OCI-LY7 (cell line): ENCODE data around the gene WDR35. TPM values are rescaled to one million over a fixed set of nuclear protein-coding genes. Genes with fewer than 3 reads are reported as not detected.
A peak's percentile ranks its signal among the peaks of the same experiment; 100 is the strongest.

Source experiments
- Bru-seq: library from RNA; stranded (reverse); fragments of 400-500 nt; gene quantifications from one replicate; lab custom pipeline; 2021; lab: Mats Ljungman, UMichigan
- BruChase-seq, 2 experiments: library from RNA; stranded (reverse); fragments of 400-500 nt; gene quantifications; one replicate each; lab custom pipeline; 2021; lab: Mats Ljungman, UMichigan
- BruUV-seq: library from RNA; stranded (reverse); fragments of 400-500 nt; replicated peaks from 2 replicates; lab custom pipeline; 2021; lab: Mats Ljungman, UMichigan
- CTCF ChIA-PET: fragments of 300-600 bp; sonication (Branson Sonifier 250); formaldehyde crosslinking; loops from one replicate; lab custom pipeline; 2022; ENCODE audit warnings: antibody characterized with exemption; ENCODE audit not compliant: unreplicated experiment; lab: Charles Lee
- POLR2A ChIA-PET: fragments of 300-600 bp; sonication (Branson Sonifier 250); formaldehyde crosslinking; loops from one replicate; lab custom pipeline; 2022; ENCODE audit warnings: antibody characterized with exemption; lab: Charles Lee
- DNase-seq: peaks from one replicate; pipeline ENCODE4 v3.0.0-alpha.2; 2015; ENCODE audit warnings: low spot score
- H2AFZ ChIP-seq: fragments of 200-600 bp; sonication (generic), shearing (Covaris generic); 2 replicates; pipeline ENCODE4 v1.6.1; 2014; ENCODE audit warnings: mild to moderate bottlenecking, antibody characterized with exemption, low read length, moderate library complexity
- H3K27ac ChIP-seq: fragments of 200-600 bp; sonication (generic); 2 replicates; pipeline ENCODE4 v1.5.1; 2014; ENCODE audit warnings: mixed run types, low read depth, mild to moderate bottlenecking, moderate library complexity, low read length, inconsistent platforms; ENCODE audit not compliant: poor library complexity, severe bottlenecking
- H3K36me3 ChIP-seq: fragments of 200-600 bp; sonication (generic); 2 replicates; pipeline ENCODE4 v1.6.1; 2014; ENCODE audit warnings: mild to moderate bottlenecking, antibody characterized with exemption, low read length, moderate library complexity, mixed read lengths; ENCODE audit not compliant: insufficient read depth
- H3K4me1 ChIP-seq: fragments of 200-600 bp; sonication (generic); 2 replicates; pipeline ENCODE4 v1.5.1; 2014; ENCODE audit warnings: mild to moderate bottlenecking, low read length; ENCODE audit not compliant: insufficient read depth, poor library complexity, severe bottlenecking
- H3K4me2 ChIP-seq: fragments of 200-600 bp; sonication (generic); 2 replicates; pipeline ENCODE4 v1.6.1; 2014; ENCODE audit warnings: mild to moderate bottlenecking, low read length
- H3K4me3 ChIP-seq: fragments of 200-600 bp; sonication (generic); 2 replicates; pipeline ENCODE4 v1.5.1; 2014; ENCODE audit warnings: mild to moderate bottlenecking, low read depth, low read length; ENCODE audit not compliant: poor library complexity, severe bottlenecking
- H3K79me2 ChIP-seq: fragments of 200-600 bp; sonication (generic); 2 replicates; pipeline ENCODE4 v1.6.1; 2016; ENCODE audit warnings: low read depth, mild to moderate bottlenecking, low read length, moderate library complexity, mixed read lengths; ENCODE audit not compliant: insufficient read depth
- H3K9me2 ChIP-seq: fragments of 200-600 bp; sonication (generic); 2 replicates; pipeline ENCODE4 v1.6.1; 2016; ENCODE audit warnings: mild to moderate bottlenecking, low read length, mixed read lengths; ENCODE audit not compliant: insufficient read depth
- H3K9me3 ChIP-seq: fragments of 200-600 bp; sonication (generic); 2 replicates; pipeline ENCODE4 v1.6.1; 2014; ENCODE audit warnings: mild to moderate bottlenecking, mixed run types, low read length, mixed read lengths
- H4K20me1 ChIP-seq: fragments of 200-600 bp; sonication (generic); 2 replicates; pipeline ENCODE4 v1.6.1; 2014; ENCODE audit warnings: mild to moderate bottlenecking, antibody characterized with exemption, low read length, moderate library complexity, mixed read lengths; ENCODE audit not compliant: insufficient read depth
- EZH2phosphoT487 ChIP-seq: fragments of 200-600 bp; sonication (generic); IDR thresholded peaks from 2 replicates; pipeline ENCODE4 v1.6.1; 2018; ENCODE audit warnings: low read depth, borderline replicate concordance, mild to moderate bottlenecking, mixed run types, antibody characterized with exemption, low read length, moderate library complexity, mixed read lengths
- intact Hi-C: fragments of 100-400 bp; cut with micrococcal nuclease; formaldehyde crosslinking; loops from one replicate; pipeline ENCODE4 v1.10.0; 2022; ENCODE audit not compliant: unreplicated experiment
- long read RNA-seq: library from polyadenylated mRNA; stranded (forward); transcript quantifications from one replicate; pipeline ENCODE4 v2.0.0, GENCODE V29; 2022
- total RNA-seq, 2 experiments: library from RNA; depleted of rRNA in 1 of 2; stranded (reverse); fragments of >200 nt in 1 of 2; shearing (Covaris generic) in 1 of 2; gene quantifications; 2 replicates each; pipeline ENCODE4 v1.2.3, GENCODE V29; 2014 to 2022
- TF ChIP-seq, protein P1 (sequence below): fragments of 200-600 bp; sonication (generic); conservative IDR thresholded peaks from 2 replicates; pipeline ENCODE4 v1.5.1; 2014; ENCODE audit warnings: mild to moderate bottlenecking, antibody characterized with exemption, low read length, moderate library complexity, mixed read lengths

Gene WDR35
- total RNA-seq (2014; rRNA removed; shearing (Covaris generic)) (0.05 and 0.06 TPM in 2 replicates), total RNA-seq (2022) (1.5 and 2.2 TPM in 2 replicates), Bru-seq, nascent RNA (percentile 43 among the genes with signal in this experiment), BruChase-seq, experiment 1, labeled RNA remaining after a 6-hour chase (percentile 37 among the genes with signal in this experiment), BruChase-seq, experiment 2, labeled RNA remaining after a 2-hour chase (percentile 41 among the genes with signal in this experiment)
- long read RNA-seq, full-length matches to known transcripts, result 2 of 4 reads
- long read RNA-seq, partial matches to known transcripts, result 1 of 4 reads
- long read RNA-seq, other reads (novel, unspliced or antisense), result 1 of 4 reads

DNA sequence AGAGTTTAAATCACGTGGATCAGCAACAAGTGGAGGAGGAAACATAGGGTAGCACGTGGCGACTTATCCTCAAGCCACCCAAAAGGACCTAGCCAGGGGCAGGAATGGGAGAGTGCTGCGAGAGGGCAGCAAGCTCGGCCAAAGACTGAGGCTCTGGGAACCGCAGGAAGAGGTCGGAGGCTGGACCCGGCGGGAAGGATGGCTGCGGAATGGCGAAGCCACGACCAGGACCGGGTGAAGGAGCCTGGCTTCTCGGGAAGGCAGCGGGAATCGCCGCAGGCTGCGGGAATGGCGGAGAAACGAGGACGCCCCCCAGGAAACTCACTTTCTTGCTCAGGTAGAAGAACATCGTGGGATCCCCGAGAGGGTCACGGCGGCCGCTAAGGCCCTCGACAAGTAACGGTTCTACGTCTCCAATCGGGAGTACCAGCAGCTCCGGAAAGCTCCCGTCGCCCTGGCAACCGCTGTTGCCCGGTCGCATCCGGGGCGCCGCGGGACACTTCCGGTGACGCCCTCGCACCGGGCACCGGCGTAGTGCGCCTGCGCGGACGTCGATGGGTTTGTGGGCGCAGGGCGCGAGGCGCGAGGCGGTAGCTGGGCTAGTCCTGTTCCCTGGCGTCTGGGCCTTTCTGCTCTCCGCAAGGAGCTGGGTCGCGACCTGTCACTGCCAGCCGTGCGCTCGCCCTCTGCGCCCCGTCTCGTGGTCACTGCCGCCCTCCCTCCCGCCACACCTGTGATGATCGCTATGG lies at the start of gene WDR35:
TSS of gene WDR35 (minus strand) at position 439 of the 749 bp plus-strand sequence. CDS start at position 349, 90 bp downstream.
- H3K4me1 ChIP-seq, result no peaks in the 10 kb centered on the region
- intact Hi-C loops, result no loop called here
- H2AFZ ChIP-seq, result no peak within 1 kb of the TSS
- no peak for DNase-seq
- no TSS peak for BruUV-seq
- no peaks in the 10 kb centered on the region for H3K9me2 ChIP-seq
- TF ChIP-seq EZH2phosphoT487, result no peak
- H3K4me2 ChIP-seq, result peak within 1 kb of the TSS; percentile 51; the same call in 1 of the 2 replicates
- H3K36me3 ChIP-seq, result no peaks in the 10 kb centered on the region
- H3K27ac ChIP-seq, result no peak within 1 kb of the TSS
- no peaks in the 10 kb centered on the region for H3K9me3 ChIP-seq
- H3K4me3 ChIP-seq, result no peak within 1 kb of the TSS
- H3K79me2 ChIP-seq, result no peaks in the 10 kb centered on the region
- POLR2A ChIA-PET, result interaction anchor here (0.5 to 0.9 kb wide), 3 partner anchors 17 to 1430 kb away, joined by 3 read pairs; partner anchors contain the start of gene RDH14
- CTCF ChIA-PET, result no interaction called here
- no peaks in the 10 kb centered on the region for H4K20me1 ChIP-seq

DNA sequence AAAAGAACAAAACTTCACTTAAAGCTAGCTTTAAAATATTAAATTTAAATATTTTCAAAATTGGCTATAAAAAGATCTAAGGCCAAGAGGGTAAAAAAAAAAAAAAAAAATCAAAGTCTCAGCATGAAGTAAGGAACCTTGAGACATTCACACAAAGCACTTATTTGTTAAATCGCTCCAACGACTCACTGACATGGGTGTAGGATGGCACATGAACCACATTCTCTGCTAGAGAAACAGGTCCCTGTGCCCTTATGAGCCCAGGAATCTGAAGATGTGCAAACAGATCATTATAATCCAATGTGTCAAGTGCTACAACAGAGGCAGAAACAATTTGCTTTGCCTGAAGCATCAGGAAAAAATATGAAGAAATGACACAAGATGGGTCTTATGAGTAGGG lies 47.8 kb upstream of the WDR35 start:
- no peak overlapping the region for H3K27ac ChIP-seq
- ChIA-PET POLR2A (interaction anchor here (0.7 to 2.9 kb wide), 9 partner anchors 9 to 579 kb away, joined by 3 to 32 read pairs (median 3); partner anchors contain the start of gene LAPTM4A), CTCF (interaction anchor here (1.4 kb wide), 1 partner anchor 14 kb away, joined by 5 read pairs; the partner anchor contains the start of gene LAPTM4A)
- H3K4me2 ChIP-seq, result no peak overlapping the region
- H3K4me3 ChIP-seq, result no peak overlapping the region
- DNase-seq, result no peak
- peaks cover 16% of the 10 kb centered on the region; the same call in 1 of the 2 replicates for H3K79me2 ChIP-seq
- no peaks in the 10 kb centered on the region for H3K9me2 ChIP-seq
- H3K4me1 ChIP-seq, result peaks cover 15% of the 10 kb centered on the region
- TF ChIP-seq, protein P1, sequence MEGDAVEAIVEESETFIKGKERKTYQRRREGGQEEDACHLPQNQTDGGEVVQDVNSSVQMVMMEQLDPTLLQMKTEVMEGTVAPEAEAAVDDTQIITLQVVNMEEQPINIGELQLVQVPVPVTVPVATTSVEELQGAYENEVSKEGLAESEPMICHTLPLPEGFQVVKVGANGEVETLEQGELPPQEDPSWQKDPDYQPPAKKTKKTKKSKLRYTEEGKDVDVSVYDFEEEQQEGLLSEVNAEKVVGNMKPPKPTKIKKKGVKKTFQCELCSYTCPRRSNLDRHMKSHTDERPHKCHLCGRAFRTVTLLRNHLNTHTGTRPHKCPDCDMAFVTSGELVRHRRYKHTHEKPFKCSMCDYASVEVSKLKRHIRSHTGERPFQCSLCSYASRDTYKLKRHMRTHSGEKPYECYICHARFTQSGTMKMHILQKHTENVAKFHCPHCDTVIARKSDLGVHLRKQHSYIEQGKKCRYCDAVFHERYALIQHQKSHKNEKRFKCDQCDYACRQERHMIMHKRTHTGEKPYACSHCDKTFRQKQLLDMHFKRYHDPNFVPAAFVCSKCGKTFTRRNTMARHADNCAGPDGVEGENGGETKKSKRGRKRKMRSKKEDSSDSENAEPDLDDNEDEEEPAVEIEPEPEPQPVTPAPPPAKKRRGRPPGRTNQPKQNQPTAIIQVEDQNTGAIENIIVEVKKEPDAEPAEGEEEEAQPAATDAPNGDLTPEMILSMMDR, result no peak
- TF ChIP-seq EZH2phosphoT487, result no peak
- H3K9me3 ChIP-seq, result no peaks in the 10 kb centered on the region
- intact Hi-C loops, result no loop called here
- no TSS peak for BruUV-seq
- no peak overlapping the region for H2AFZ ChIP-seq
- H3K36me3 ChIP-seq, result peaks cover 86% of the 10 kb centered on the region
- no peaks in the 10 kb centered on the region for H4K20me1 ChIP-seq

DNA sequence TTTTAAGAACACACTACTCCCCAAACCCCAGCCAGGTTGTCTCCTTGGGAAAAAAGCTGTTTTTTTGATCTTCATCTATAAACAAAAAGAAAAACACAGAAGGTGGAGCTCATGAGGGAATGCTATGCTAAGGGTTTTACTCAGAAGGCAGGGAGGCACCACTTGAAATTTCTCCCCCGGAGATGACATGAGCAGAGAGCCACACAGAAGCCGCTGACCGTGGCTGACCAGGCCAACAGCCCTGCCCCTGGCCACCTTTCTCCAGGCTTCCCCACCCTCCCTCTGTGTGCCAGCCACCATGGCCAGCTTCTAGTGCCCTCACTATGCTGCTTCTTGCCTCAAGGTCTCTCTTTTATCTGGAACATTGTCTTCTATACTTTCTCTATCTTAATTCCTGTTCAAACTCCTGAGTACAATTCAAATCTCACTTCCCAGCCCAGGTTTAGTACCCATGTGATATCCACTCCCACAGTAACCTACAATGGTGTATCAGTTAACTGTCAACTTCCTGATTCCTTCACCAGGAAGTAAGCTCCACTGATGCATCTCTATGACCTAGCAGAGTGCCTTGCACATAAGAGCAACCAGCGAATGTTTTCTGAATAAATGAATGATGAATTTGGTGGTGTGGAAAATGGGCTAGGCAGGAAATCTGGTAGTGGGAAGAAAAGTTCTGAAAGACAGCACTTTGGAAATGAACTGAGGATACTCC lies 46.2 kb upstream of the WDR35 start:
- no TSS peak for BruUV-seq
- Histone ChIP-seq H4K20me1 (no peaks in the 10 kb centered on the region), H2AFZ (no peak overlapping the region), H3K27ac (peak overlapping the region; percentile 28), H3K4me2 (peak overlapping the region; percentile 34), H3K9me2 (no peaks in the 10 kb centered on the region), H3K79me2 (peaks cover 1% of the 10 kb centered on the region; the same call in 1 of the 2 replicates), H3K36me3 (peaks cover 96% of the 10 kb centered on the region), H3K4me3 (no peak overlapping the region), H3K9me3 (no peaks in the 10 kb centered on the region), H3K4me1 (peaks cover 15% of the 10 kb centered on the region)
- TF ChIP-seq EZH2phosphoT487, result no peak
- TF ChIP-seq, protein P1, result no peak
- CTCF ChIA-PET, result interaction anchor here (0.6 kb wide), 1 partner anchor 34 kb away, joined by 3 read pairs; no protein-coding TSS in a partner anchor
- POLR2A ChIA-PET, result interaction anchor here (0.7 to 2.9 kb wide), 4 partner anchors 13 to 59 kb away, joined by 3 to 32 read pairs (median 9); partner anchors contain the start of gene LAPTM4A
- peak; percentile 61 for DNase-seq
- intact Hi-C loops, result no loop called here
